Astrocyte (in vitro differentiated cells and primary cell): ENCODE measurements around the gene ZKSCAN1. TPM values are rescaled to one million over a fixed set of nuclear protein-coding genes. Genes with fewer than 3 reads are reported as not detected.

ENCODE experiments used
- DNase-seq: peaks from one replicate; pipeline ENCODE4 v3.0.0-alpha.2; 2010; ENCODE audit warnings: low read depth
- FAIRE-seq: peaks from 2 replicates; lab custom pipeline; 2011; peaks lifted over from hg19 to GRCh38; lab: Jason Lieb, UNC
- H2AFZ ChIP-seq: 2 replicates; pipeline ENCODE4 v1.6.0; 2012; ENCODE audit warnings: low read depth, low read length, inconsistent platforms
- H3K27ac ChIP-seq: 2 replicates; pipeline ENCODE4 v1.5.1; 2011; ENCODE audit warnings: low read depth, low read length, inconsistent platforms
- H3K27me3 ChIP-seq: 2 replicates; pipeline ENCODE4 v1.6.0; 2011; ENCODE audit warnings: low read length, inconsistent platforms; ENCODE audit not compliant: insufficient read depth
- H3K36me3 ChIP-seq: 2 replicates; pipeline ENCODE4 v1.5.1; 2011; ENCODE audit warnings: low read length, inconsistent platforms; ENCODE audit not compliant: insufficient read depth
- H3K4me1 ChIP-seq: 2 replicates; pipeline ENCODE4 v1.5.1; 2011; ENCODE audit warnings: low read length, inconsistent platforms; ENCODE audit not compliant: insufficient read depth
- H3K4me2 ChIP-seq: 2 replicates; pipeline ENCODE4 v1.6.0; 2012; ENCODE audit warnings: low read length, inconsistent platforms
- H3K4me3 ChIP-seq: 2 replicates; pipeline ENCODE4 v1.5.1; 2011; ENCODE audit warnings: low read depth, mild to moderate bottlenecking, low read length, inconsistent platforms; ENCODE audit not compliant: insufficient read depth
- H3K79me2 ChIP-seq: 2 replicates; pipeline ENCODE4 v1.6.0; 2012; ENCODE audit warnings: mild to moderate bottlenecking, low read length, inconsistent platforms; ENCODE audit not compliant: insufficient read depth
- H3K9ac ChIP-seq: 2 replicates; pipeline ENCODE4 v1.6.0; 2012; ENCODE audit warnings: mild to moderate bottlenecking, low read length, inconsistent platforms
- H3K9me3 ChIP-seq: 2 replicates; pipeline ENCODE4 v1.5.1; 2012; ENCODE audit warnings: low read depth, mild to moderate bottlenecking, low read length, inconsistent platforms; ENCODE audit not compliant: insufficient read depth
- H4K20me1 ChIP-seq: 2 replicates; pipeline ENCODE4 v1.6.0; 2012; ENCODE audit warnings: low read length, inconsistent platforms; ENCODE audit not compliant: insufficient read depth
- H3K27ac Mint-ChIP-seq: one replicate; pipeline ENCODE4 v1.8.0; 2021; ENCODE audit warnings: mild to moderate bottlenecking, mixed read lengths; ENCODE audit not compliant: unreplicated experiment
- H3K27me3 Mint-ChIP-seq: one replicate; pipeline ENCODE4 v1.8.0; 2021; ENCODE audit warnings: low read depth, mixed read lengths; ENCODE audit not compliant: unreplicated experiment
- H3K36me3 Mint-ChIP-seq: one replicate; pipeline ENCODE4 v1.8.0; 2021; ENCODE audit warnings: low read depth, mixed read lengths; ENCODE audit not compliant: unreplicated experiment
- H3K4me1 Mint-ChIP-seq: one replicate; pipeline ENCODE4 v1.8.0; 2021; ENCODE audit warnings: low read depth, mixed read lengths; ENCODE audit not compliant: unreplicated experiment
- H3K4me3 Mint-ChIP-seq: one replicate; pipeline ENCODE4 v1.8.0; 2021; ENCODE audit warnings: mild to moderate bottlenecking, moderate library complexity, mixed read lengths; ENCODE audit not compliant: unreplicated experiment
- H3K9me3 Mint-ChIP-seq: one replicate; pipeline ENCODE4 v1.8.0; 2021; ENCODE audit warnings: mild to moderate bottlenecking, mixed read lengths; ENCODE audit not compliant: unreplicated experiment
- EZH2 ChIP-seq: IDR thresholded peaks from 2 replicates; pipeline ENCODE4 v1.6.1; 2012; ENCODE audit warnings: mild to moderate bottlenecking, low read length, inconsistent platforms; ENCODE audit not compliant: insufficient read depth
- total RNA-seq: library from RNA; stranded (reverse); gene quantifications from 2 replicates; pipeline ENCODE4 v1.2.1, GENCODE V29; 2021
- TF ChIP-seq, protein P1 (sequence below): IDR thresholded peaks from 2 replicates; pipeline ENCODE4 v1.5.1; 2011; ENCODE audit warnings: low read depth, mild to moderate bottlenecking, inconsistent platforms, low read length, moderate library complexity; ENCODE audit not compliant: insufficient read depth

The ZKSCAN1 gene
- total RNA-seq, 1 donor from 2014 or later, result 70.8 TPM

DNA sequence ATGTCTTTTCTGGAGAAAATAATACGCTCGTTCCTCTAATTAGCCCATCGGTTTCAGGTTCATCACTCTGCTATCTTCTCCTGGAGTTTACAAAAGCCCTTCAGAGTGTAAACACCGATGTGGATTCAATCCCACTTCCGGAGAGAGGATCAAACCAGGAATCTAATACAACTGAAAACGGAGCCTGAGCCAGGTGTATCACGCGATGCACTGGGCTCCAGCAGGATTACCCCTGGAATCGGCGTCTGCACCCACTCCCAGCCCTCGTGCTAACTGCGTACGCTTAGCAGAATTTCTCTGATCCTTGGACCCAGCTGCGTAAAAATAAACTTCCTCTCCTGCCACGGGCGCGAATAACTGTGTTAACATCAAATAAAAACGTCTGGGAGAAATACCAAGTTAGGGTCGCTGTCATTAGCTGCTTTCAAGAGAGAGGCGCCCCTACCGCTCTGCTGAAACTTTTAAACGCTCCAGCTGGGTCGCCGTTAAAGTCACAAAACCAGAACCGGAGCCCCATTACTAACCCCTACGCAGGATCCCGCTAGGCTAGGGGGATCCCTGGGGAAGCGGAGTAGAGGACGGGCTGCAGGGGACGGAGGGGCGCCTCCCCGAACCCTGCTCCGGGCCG is 65.6 kb downstream of the ZKSCAN1 start:
- no peaks in the 10 kb centered on the region for H3K27me3 ChIP-seq
- peak overlapping the region; percentile 96 for H3K4me3 ChIP-seq
- peak overlapping the region; percentile 99 for H3K9ac ChIP-seq
- FAIRE-seq (no peak), DNase-seq (no peak)
- peak overlapping the region; percentile 90 for H3K4me2 ChIP-seq
- Mint-ChIP-seq H3K27me3 (no peaks in the 10 kb centered on the region), H3K9me3 (no peaks in the 10 kb centered on the region), H3K36me3 (peaks cover 17% of the 10 kb centered on the region), H3K4me1 (peaks cover 23% of the 10 kb centered on the region), H3K4me3 (peak overlapping the region; percentile 98), H3K27ac (peak overlapping the region; percentile 94)
- peaks cover 33% of the 10 kb centered on the region for H4K20me1 ChIP-seq
- peaks cover 3% of the 10 kb centered on the region for H3K9me3 ChIP-seq
- peaks cover 22% of the 10 kb centered on the region for H3K36me3 ChIP-seq
- peak overlapping the region; percentile 93 for H3K27ac ChIP-seq
- TF ChIP-seq, protein P1, sequence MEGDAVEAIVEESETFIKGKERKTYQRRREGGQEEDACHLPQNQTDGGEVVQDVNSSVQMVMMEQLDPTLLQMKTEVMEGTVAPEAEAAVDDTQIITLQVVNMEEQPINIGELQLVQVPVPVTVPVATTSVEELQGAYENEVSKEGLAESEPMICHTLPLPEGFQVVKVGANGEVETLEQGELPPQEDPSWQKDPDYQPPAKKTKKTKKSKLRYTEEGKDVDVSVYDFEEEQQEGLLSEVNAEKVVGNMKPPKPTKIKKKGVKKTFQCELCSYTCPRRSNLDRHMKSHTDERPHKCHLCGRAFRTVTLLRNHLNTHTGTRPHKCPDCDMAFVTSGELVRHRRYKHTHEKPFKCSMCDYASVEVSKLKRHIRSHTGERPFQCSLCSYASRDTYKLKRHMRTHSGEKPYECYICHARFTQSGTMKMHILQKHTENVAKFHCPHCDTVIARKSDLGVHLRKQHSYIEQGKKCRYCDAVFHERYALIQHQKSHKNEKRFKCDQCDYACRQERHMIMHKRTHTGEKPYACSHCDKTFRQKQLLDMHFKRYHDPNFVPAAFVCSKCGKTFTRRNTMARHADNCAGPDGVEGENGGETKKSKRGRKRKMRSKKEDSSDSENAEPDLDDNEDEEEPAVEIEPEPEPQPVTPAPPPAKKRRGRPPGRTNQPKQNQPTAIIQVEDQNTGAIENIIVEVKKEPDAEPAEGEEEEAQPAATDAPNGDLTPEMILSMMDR, result no peak
- no peak for TF ChIP-seq EZH2
- peaks cover 56% of the 10 kb centered on the region for H3K79me2 ChIP-seq
- H3K4me1 ChIP-seq, result peaks cover 24% of the 10 kb centered on the region
- H2AFZ ChIP-seq, result peak overlapping the region; percentile 59

DNA sequence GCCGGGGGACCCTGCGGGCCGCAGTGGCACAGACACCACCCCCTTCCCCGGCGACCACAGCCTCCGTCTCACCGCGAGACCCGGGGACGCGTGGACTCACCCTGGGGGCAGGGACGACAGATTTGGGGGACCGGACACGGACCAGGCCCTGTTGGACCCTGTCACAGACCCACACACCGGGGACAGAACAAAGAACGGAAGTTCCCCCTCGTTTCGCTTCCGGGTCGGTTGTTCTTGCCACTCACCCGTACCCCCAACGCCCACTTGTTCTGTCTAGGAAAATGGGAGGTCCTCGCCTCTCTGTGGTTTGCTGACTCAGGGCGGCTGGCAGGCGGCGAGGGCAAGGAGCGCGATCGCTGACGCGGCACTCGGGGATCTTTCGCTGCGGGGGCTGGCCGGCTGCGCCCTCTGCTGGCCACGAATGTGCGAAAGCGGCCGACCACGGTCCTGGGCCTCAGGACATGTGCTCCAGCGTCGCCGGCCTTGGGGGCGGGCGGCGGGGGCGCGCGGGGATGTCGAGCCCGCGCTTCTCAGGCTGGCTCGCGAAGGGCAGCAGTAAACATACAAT is 66.2 kb downstream of the ZKSCAN1 start, which contains the start of gene ZNF3:
ZNF3 (minus strand) TSS at position 189 of the 568 bp plus-strand sequence. CDS start 4,366 bp downstream, outside the sequence.
- H3K79me2 ChIP-seq, result peaks cover 50% of the 10 kb centered on the region
- FAIRE-seq, result peak; percentile 45
- peak within 1 kb of the TSS; percentile 59 for H2AFZ ChIP-seq
- H3K4me3 ChIP-seq, result peak within 1 kb of the TSS; percentile 96
- H3K36me3 Mint-ChIP-seq, result peaks cover 13% of the 10 kb centered on the region
- H3K36me3 ChIP-seq, result peaks cover 19% of the 10 kb centered on the region
- H3K4me1 ChIP-seq, result peaks cover 25% of the 10 kb centered on the region
- DNase-seq, result peak; percentile 98
- peak within 1 kb of the TSS; percentile 98 for H3K4me3 Mint-ChIP-seq
- peaks cover 3% of the 10 kb centered on the region for H3K9me3 ChIP-seq
- H3K27me3 ChIP-seq, result no peaks in the 10 kb centered on the region
- peaks cover 23% of the 10 kb centered on the region for H3K4me1 Mint-ChIP-seq
- H3K9me3 Mint-ChIP-seq, result no peaks in the 10 kb centered on the region
- H3K27ac ChIP-seq, result peak within 1 kb of the TSS; percentile 93
- H3K27ac Mint-ChIP-seq, result peak within 1 kb of the TSS; percentile 94
- H3K27me3 Mint-ChIP-seq, result no peaks in the 10 kb centered on the region
- peaks cover 30% of the 10 kb centered on the region for H4K20me1 ChIP-seq
- TF ChIP-seq EZH2, result no peak
- TF ChIP-seq, protein P1, result peak; percentile 68
- H3K9ac ChIP-seq, result peak within 1 kb of the TSS; percentile 99
- peak within 1 kb of the TSS; percentile 90 for H3K4me2 ChIP-seq

DNA sequence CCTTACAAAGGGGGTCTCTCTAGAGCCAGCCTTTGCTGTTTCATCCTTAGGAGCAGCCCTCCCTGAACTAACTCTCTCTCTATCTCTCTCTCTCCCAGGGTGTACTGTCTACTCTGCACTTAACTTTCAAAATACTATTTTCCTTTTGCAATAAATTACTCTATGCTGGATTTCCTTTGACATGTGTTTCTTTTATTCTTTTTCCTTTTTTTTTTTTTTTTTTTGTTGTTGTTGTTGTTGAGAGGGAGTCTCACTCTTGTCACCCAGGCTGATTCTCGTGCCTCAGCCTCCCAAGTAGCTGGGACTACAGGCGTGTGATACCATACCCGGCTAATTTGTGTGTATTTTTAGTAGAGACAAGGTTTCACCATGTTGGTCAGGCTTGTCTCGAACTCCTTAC is 67.6 kb downstream of the ZKSCAN1 start:
- H3K4me3 Mint-ChIP-seq, result peak overlapping the region; percentile 98
- H3K9me3 Mint-ChIP-seq, result no peaks in the 10 kb centered on the region
- peaks cover 6% of the 10 kb centered on the region for H3K36me3 Mint-ChIP-seq
- Histone ChIP-seq H3K4me3 (no peak overlapping the region), H3K4me1 (peaks cover 38% of the 10 kb centered on the region), H3K27me3 (no peaks in the 10 kb centered on the region), H3K4me2 (peak overlapping the region; percentile 90), H3K9me3 (no peaks in the 10 kb centered on the region), H2AFZ (no peak overlapping the region), H4K20me1 (peaks cover 21% of the 10 kb centered on the region), H3K79me2 (peaks cover 37% of the 10 kb centered on the region), H3K27ac (no peak overlapping the region), H3K36me3 (peaks cover 11% of the 10 kb centered on the region), H3K9ac (peak overlapping the region; percentile 99)
- DNase-seq (no peak), FAIRE-seq (no peak)
- peak overlapping the region; percentile 85 for H3K27ac Mint-ChIP-seq
- H3K27me3 Mint-ChIP-seq, result no peaks in the 10 kb centered on the region
- peaks cover 23% of the 10 kb centered on the region for H3K4me1 Mint-ChIP-seq
- TF ChIP-seq, protein P1, result no peak
- no peak for TF ChIP-seq EZH2
